Activated gamma-delta T cell treated with Interleukin-2 at 50 U/mL for 16 hours (primary cell): ENCODE measurements around the gene TPM2.
A peak's percentile ranks its signal among the peaks of the same experiment; 100 is the strongest.

Experiments used
- DNase-seq: peaks from one replicate; pipeline ENCODE4 v3.0.0-alpha.2; 2020

The TPM2 gene

GRCh38 chr9:35674025-35674361 is 15.7 kb downstream of the TPM2 start:
- DNase-seq: no peak

GRCh38 chr9:35673132-35674024 is 16.3 kb downstream of the TPM2 start, which contains the start of gene CA9:
CA9 (plus strand) TSS chr9:35673928; CDS start chr9:35673960, 32 bp downstream.
- no peak for DNase-seq

GRCh38 chr9:35669331-35670145 is 20.2 kb downstream of the TPM2 start:
- DNase-seq: no peak

DNA sequence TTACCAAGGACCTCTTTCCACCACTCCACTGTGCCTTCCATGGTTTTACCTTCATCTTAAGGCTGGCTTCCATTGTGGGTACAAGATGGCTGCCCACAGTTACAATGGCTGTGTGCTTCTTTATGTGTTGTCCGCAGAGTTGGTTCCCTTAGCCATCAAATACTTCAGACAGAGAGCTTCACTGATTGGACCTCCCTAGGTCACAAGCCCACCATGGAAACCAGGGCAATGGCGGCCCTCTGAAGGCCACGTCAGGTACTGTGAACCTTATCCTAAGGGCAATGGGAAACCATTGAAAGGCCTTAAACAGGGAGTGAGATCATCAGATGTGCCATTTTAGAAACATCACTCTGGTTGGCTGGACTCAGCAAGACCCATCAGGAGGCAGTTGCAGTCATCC is 21.8 kb downstream of the TPM2 start:
- no peak for DNase-seq

- DNase-seq: no peak
Measured at GRCh38 chr9:35666549-35666948, 23.2 kb downstream of the TPM2 start.

DNA sequence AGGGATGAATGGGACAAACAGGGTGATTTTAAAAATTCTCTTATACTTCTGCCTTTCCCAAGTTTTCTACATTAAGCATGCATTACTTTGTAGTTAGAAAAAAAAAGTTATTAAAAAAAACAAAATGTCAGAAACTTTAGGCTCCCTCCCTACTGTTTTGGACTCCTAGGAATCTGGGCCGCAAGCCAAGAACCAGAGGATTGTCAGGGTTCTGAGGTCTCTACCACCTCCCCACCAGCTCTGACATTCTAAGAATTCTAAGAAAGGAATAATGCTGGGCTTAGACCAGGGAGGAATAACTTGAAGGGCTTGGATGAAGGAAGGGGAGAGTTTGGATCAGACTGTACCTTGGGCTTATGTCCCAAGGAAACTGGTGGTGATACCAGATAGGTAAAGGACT is 23.7 kb downstream of the TPM2 start:
- DNase-seq: no peak

- no peak for DNase-seq
Measured at GRCh38 chr9:35665471-35665818, 24.3 kb downstream of the TPM2 start.

DNA sequence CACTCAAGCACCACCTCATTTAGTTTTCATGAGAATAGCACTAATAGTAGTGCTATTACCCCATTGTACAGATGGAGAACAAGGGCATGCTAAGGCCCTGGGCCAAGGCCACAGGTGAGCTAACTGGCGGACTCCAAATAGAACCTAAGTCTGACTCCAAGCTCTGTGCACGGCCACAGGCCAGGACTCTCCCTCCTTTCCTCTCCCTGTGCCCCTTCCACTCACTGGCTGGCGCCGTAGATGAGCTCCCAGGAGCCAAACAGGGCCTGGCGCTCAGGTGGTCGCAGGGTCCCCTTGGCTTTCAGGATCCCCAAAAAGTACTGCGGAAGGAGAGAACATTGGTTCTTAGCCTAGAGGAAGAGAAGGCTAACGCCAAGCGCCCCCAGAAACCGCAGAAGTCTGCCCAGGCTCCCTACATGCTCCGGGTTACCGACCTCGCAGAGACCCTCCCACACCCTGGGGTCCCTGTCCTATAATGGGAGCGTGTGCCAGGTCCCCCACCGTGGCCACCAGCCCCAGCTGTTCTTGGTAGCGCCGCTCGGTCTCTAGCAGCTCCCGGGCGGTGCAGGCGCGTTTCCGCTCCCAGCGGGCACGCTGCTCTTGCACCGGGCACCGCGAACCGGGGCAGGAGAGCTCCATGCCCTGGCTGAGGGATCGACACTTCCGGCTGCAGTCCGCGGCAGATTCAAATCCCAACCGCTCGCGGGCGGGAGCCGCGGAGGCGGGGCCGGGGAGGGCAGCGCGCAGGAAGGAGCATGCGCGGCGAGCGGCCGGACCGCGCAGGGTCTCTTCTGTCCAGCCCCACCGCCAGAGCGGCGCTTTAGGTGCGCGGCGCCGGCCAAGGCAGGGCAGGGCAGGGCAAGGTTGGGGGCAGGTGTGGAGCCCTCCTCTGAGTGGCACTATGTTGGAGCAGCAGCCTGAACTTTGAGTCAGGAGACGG is 24.9 kb downstream of the TPM2 start, which contains the start of gene ARHGEF39:
Gene ARHGEF39 (minus strand): TSS at position 665 of the 940 bp plus-strand sequence. CDS start 26 bp downstream, at position 639.
- DNase-seq: peak; percentile 57

DNA sequence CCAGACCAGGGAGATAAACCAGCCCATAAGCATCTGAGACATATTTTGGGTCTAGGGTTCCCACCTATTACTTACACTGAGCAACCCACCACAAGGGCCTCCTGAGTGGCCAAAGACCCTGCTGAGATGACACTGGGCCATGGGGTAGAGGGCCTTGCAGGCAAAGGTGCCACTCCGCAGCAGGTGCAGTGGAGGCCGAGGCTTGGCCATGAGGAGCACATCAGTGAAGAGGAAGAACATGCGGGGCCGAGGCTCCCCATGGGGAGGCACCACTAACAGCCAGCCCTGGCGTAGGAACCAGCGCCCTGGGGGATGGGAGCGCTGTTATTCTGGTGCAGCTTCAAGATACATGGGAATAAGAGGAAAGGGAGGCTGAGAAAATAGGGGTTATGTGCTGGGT is 27.3 kb downstream of the TPM2 start:
- DNase-seq: no peak

GRCh38 chr9:35661756-35662350 is 27.9 kb downstream of the TPM2 start:
- DNase-seq: peak; percentile 57

GRCh38 chr9:35660966-35661415 is 28.7 kb downstream of the TPM2 start:
- DNase-seq: no peak

GRCh38 chr9:35659340-35659739 is 30.4 kb downstream of the TPM2 start:
- DNase-seq: no peak

DNA sequence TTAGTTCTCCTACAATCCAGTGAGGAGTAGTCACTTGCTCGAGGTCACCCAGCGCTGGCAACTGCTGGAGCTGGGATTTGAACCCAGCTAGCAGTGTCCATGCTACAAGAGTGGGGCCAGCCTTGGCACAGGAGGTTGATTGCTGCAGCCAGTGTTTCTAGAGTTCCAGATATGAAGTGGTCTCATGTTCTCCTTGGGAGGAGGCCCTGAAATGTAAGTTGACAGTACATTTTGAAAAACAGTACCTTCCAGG is 30.8 kb downstream of the TPM2 start:
- DNase-seq: no peak

DNA sequence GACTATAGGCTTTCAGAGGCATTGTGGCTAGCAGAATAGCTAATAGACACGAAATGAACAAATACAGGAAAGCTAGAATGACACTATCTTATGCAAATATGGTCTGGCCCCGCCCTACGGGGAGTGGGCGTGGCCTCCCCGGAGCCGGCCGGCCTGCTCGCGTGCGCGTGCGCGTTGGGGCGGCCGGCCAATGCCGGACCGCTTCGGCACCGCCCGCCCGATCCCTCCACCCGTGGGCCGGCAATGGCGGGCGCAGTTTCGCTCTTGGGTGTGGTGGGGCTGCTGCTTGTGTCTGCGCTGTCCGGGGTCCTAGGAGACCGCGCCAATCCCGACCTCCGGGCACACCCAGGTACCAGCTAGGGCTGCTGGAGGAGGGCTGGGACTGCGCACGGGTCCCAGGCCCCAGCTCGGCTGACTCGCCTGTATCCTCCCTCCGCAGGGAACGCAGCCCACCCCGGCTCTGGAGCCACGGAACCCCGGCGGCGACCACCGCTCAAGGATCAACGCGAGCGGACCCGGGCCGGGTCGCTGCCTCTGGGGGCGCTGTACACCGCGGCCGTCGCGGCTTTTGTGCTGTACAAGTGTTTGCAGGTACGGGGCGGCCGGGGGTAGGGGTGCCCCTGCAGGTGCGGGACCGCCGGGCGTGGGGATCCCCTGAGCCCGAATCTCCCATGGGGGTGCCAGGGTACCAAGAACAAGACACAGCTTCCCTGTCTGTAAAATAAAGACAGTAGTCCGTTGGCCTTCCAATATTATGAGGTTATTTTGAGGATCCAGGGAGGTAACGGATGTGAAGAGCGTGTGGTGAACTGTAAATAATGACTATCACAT is 31.4 kb downstream of the TPM2 start, which contains the start of gene CCDC107:
Gene CCDC107 (plus strand): TSS at position 156 of the 831 bp plus-strand sequence. CDS start 88 bp downstream, at position 244.
- peak; percentile 80 for DNase-seq

DNA sequence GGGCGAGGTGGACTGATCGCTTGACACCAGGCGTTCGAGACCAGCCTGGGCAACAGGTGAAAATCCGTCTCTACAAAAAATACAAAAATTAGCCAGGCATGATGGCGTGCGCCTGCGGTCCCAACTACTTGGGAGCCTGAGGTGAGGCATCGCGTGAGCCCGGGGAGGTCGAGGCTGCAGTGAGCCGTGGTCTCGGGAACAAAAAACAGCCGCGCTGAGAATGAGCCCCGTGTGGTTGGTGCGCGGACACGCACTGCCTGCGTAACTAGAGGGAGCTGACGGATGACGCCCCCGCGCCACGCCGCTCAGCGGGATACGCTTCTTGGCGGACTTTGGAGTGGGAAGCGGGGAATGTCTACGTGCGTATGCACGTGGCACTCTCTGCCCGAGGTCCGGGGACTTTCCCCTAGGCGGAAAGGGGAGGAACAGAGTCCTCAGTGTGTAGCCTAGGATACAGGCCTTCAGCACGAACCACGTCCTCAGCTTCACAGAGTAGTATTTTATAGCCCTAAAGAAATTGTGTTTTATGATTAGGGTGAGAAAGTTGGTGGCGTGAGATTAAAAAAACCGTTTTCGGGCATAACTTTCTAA is 32.1 kb downstream of the TPM2 start, which contains the start of gene RMRP:
Gene RMRP (minus strand): TSS at position 474 of the 591 bp plus-strand sequence.
- peak; percentile 76 for DNase-seq

- DNase-seq: no peak
Measured at GRCh38 chr9:35656831-35657545, 32.7 kb downstream of the TPM2 start.

DNA sequence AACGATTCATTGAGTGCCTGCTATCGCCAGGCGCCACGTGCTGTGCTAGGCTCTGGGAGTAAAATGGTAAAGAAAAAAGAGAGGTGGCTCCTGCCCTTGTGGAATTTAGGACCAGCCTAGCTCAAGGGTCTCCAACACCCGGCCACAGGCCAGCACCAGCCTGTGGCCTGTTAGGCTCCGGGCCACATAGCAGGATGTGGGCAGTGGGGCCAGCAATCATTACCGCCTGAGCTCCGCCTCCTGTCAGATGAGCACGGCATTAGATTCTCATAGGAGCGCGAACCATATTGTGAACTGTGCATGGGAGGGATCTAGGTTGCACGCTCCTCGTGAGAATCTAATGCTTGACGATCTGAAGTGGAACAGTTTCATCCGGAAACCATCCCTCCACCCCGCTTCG is 33.4 kb downstream of the TPM2 start:
- DNase-seq: no peak

DNA sequence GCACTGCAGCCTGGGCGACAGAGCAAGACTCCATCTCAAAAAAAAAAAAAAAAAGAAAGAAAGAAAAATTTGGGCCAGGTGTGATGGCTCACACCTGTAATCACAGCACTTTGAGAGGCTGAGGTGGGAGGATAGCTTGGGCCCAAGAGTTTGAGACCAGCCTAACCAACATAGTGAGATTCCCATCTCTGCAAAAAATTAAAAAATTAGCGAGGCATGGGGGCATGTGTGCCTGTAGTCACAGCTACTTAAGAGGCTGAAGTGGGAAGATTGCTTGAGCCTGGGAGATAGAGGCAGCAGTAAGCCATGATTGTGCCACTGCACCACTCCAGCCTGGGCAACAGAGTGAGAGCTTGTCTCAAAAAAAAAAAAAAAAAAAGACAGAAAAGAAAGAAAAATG is 36.1 kb downstream of the TPM2 start:
- no peak for DNase-seq

DNA sequence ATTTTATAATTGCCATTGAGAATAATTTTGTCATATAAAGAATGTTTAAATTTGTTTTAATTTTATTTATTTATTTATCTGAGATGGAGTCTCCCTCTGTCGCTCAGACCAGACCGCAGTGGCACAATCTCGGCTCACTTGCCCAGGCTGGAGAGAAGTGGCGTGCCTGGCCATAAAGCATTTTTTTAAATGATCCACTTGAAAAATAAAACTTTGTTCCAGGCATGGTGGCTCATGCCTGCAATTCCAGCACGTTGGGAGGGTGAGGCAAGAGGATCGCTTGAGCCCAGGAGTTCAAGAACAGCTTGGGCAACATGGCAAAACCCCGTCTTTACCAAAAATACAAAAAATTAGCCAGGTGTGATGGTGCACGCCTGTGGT is 36.9 kb downstream of the TPM2 start:
- no peak for DNase-seq
